Caki2 (cell line): ENCODE measurements around the gene MPPED2. TPM values are rescaled to one million over a fixed set of nuclear protein-coding genes. Genes with fewer than 3 reads are reported as not detected.

Experiments
- DNase-seq: peaks from one replicate; pipeline ENCODE4 v3.0.0-alpha.2; 2015; ENCODE audit warnings: low read depth
- in situ Hi-C: cut with HindIII; loops from 2 replicates; pipeline ENCODE4 v1.10.0; 2016; ENCODE audit warnings: low sequenced_read_pairs, low pct_unique_long_range_greater_than_20kb, mixed read lengths
- total RNA-seq: library from RNA; depleted of rRNA; stranded (reverse); fragments of >200 nt; shearing (Covaris generic); gene quantifications from 2 replicates; pipeline ENCODE4 v1.2.3, GENCODE V29; 2014; ENCODE audit warnings: low replicate concordance

MPPED2 gene
- total RNA-seq, 1 experiment from 2014 or later, result not detected

- in situ Hi-C loops, result no loop called here
- DNase-seq, result no peak
These were observed 117.3 kb downstream of the MPPED2 start for GRCh38 chr11:30468881-30469280.

- DNase-seq, result no peak
- in situ Hi-C loops, result no loop called here
These were observed 119.0 kb downstream of the MPPED2 start for GRCh38 chr11:30467176-30467575.

- DNase-seq, result no peak
- in situ Hi-C loops, result no loop called here
These were observed 120.5 kb downstream of the MPPED2 start for GRCh38 chr11:30465623-30466022.

GRCh38 chr11:30465192-30465591 lies 121.0 kb downstream of the MPPED2 start:
- no peak for DNase-seq
- in situ Hi-C loops, result no loop called here

- DNase-seq, result no peak
- in situ Hi-C loops, result no loop called here
These were observed 122.9 kb downstream of the MPPED2 start for GRCh38 chr11:30463266-30463665.

GRCh38 chr11:30462421-30462820 lies 123.7 kb downstream of the MPPED2 start:
- DNase-seq, result no peak
- in situ Hi-C loops, result no loop called here

- in situ Hi-C loops, result no loop called here
- DNase-seq, result no peak
These were observed 126.3 kb downstream of the MPPED2 start for GRCh38 chr11:30459821-30460220.

GRCh38 chr11:30459306-30459705 lies 126.8 kb downstream of the MPPED2 start:
- in situ Hi-C loops, result no loop called here
- DNase-seq, result no peak

- in situ Hi-C loops, result no loop called here
- no peak for DNase-seq
These were observed 127.6 kb downstream of the MPPED2 start for GRCh38 chr11:30458541-30458940.

- no peak for DNase-seq
- in situ Hi-C loops, result no loop called here
These were observed 129.1 kb downstream of the MPPED2 start for GRCh38 chr11:30457087-30457486.

- DNase-seq, result no peak
- in situ Hi-C loops, result no loop called here
These were observed 131.1 kb downstream of the MPPED2 start for GRCh38 chr11:30455025-30455424.

- in situ Hi-C loops, result no loop called here
- no peak for DNase-seq
These were observed 131.6 kb downstream of the MPPED2 start for GRCh38 chr11:30454541-30454940.

GRCh38 chr11:30454111-30454510 lies 132.0 kb downstream of the MPPED2 start:
- DNase-seq, result no peak
- in situ Hi-C loops, result no loop called here

- DNase-seq, result no peak
- in situ Hi-C loops, result no loop called here
These were observed 132.4 kb downstream of the MPPED2 start for GRCh38 chr11:30453705-30454104.

- in situ Hi-C loops, result no loop called here
- no peak for DNase-seq
These were observed 133.3 kb downstream of the MPPED2 start for GRCh38 chr11:30452842-30453241.

GRCh38 chr11:30452114-30452513 lies 134.0 kb downstream of the MPPED2 start:
- in situ Hi-C loops, result no loop called here
- DNase-seq, result no peak

- in situ Hi-C loops, result no loop called here
- no peak for DNase-seq
These were observed 134.5 kb downstream of the MPPED2 start for GRCh38 chr11:30451626-30452025.

- no peak for DNase-seq
- in situ Hi-C loops, result no loop called here
These were observed 135.0 kb downstream of the MPPED2 start for GRCh38 chr11:30451167-30451566.

- in situ Hi-C loops, result no loop called here
- no peak for DNase-seq
These were observed 139.0 kb downstream of the MPPED2 start for GRCh38 chr11:30447058-30447640.

GRCh38 chr11:30446520-30446919 lies 139.6 kb downstream of the MPPED2 start:
- no peak for DNase-seq

GRCh38 chr11:30445056-30445455 lies 141.1 kb downstream of the MPPED2 start:
- no peak for DNase-seq
- in situ Hi-C loops, result no loop called here

More at GRCh38 chr11:30446520-30446919, 139.6 kb downstream of the MPPED2 start:
- in situ Hi-C loops, result no loop called here
